ENCODE results near the gene C10orf67.
"Not testable (repeated sequence)": the region's sequence is repeated elsewhere in the genome, so short reads cannot be mapped to it uniquely, and the experiment has no call there.

The C10orf67 gene

DNA sequence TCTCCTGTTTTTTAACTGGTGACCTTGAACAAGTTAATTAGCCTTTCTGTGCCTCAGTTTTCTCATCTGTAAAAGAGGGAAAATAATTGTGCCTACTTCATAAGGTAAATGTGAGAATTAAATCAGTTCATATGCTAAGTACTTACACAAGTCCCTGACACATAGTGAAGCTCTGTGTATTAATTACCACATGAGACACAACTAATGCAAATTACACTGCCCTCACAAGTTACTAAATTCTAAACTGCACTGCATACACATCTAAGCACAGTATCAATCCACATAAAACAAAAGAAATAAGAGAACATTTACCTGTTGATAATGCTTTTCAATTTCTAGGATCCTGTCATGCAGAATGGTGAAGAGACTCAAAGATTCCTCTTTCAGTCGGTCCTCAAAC lies 22.5 kb downstream of the C10orf67 start:
- no peak for DNase-seq

DNA sequence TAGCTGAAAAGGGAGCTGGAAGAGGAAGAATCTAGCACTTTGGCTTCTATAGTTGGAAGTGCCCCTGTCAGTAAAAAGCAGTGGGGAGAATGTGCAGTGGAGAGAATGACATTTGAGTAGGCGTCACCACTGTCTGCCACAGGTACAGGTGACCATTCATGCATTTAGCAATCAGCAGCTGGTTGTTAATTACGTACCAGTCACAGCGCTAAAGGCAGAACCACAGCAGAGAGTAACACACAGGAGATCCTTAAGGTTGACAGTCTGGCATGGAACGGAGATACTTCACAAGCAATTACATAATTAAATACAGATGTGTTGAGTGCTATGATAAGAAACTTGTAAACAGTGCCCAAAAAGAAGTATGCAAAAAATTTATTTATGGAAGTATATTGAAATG lies 24.8 kb downstream of the C10orf67 start:
- DNase-seq, result no peak

DNA sequence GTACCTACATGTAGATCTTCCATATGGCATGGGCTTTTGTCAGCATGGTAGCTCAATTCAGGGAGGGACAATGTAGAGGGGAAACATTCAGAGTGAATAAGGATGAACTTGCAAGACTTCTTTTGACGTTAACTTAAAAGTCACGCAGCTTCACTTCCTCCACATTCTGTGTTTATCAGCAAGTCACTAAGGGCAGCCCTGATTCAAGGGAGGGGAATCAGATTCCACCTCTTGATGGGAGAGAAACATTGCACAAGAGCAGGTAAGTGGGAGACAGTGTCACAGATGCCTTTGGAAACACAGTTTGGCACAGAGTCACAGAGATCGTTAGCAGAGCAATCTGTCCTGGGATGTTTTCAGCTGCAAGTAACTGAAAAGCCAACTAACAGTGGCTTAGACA lies 26.2 kb downstream of the C10orf67 start:
- no peak for DNase-seq

DNA sequence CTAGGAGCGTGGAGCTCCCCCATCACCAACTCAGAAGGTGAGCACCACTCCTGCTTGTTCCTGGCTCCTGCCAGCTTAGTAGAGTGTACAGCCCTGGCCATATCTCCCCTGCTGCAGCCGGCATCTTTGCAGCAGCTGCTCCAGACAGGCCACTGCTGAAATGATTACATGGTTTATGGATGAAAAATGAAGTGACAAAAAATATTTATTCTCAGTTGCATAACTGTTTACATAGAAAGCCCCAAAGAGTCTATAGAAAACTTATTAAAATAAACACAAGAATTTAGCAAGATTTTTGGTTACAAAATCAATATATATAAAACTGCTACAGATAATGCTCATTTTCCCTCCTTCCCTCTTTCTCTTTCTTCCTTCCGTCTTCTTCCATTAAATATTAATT lies 27.2 kb downstream of the C10orf67 start:
- no peak for DNase-seq

DNA sequence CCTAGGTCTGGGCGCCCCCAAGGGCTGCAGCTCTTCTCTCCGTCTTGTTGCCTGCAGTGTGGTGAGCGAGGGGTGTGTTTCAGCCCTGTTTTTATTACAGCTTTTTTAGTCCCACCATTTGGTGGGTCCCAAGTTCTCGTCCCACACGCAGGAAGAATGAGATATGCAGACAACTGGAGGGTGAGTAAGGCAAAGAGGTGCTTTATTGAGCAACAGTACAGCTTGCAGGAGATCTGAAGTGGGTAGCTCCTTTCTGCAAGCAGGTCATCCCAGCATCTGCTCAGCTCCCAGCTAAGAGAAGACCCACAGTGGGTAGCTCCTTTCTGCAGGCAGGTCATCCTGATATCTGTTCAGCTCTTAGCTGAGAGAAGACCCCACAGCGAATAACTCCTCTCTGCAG lies 28.2 kb downstream of the C10orf67 start:
- no peak for DNase-seq

DNA sequence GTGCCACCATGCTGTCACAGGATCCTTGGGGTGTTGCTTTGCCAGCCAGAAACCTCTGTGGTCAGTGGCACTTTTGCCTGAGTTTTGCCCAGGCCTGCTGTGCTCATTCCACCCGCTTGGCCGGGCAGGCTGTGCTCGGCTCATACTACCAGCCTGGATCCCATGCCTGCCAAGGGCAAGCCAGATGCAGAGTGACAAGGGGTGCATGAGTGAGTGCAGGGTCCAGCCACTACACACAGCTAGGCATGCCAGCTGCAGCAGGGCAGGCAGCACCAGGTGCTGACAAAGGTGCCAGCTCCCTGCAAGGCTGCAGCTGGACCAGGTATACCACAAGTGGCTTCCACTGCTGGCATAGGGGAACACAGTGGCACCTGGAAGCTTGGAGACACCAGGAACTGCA lies 28.6 kb downstream of the C10orf67 start:
- no peak for DNase-seq

DNA sequence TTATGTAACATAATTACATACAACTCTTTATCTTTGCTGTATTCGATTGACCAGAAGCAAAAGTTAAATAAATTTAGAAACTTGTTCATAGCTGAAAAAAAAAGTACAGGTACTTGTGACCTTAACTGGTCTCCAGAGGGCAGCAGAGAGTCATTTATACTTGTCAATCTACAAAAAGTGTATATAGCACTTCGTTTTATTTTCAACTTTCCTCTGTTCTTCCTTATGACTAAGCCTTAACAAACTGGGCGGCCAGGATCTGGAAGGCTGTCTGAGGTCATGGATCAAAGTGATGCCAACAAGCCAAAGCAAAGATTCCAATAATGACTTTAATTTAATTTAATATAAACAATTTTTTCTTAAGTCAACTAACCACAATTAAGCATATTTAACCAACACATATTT lies 29.8 kb downstream of the C10orf67 start:
- DNase-seq, result no peak

DNA sequence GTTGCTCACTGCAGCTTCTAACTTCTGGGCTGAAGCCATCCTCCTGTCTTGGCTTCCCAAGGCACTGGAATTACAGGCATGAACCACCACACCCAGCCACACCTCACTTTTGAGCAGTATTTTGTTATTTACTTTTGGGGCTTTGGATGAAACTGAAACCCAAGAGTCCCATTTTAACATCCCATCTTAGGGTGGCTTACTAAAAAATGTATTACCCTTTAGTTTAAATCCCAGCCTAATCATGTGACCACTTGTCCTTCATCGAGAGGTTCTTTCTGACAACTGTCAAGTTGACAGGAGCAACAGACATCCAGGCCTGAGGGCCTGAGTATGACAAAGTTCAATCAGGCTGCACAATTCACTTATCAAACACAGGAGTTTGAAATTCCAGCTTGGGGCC lies 33.6 kb downstream of the C10orf67 start:
- no peak for DNase-seq

DNA sequence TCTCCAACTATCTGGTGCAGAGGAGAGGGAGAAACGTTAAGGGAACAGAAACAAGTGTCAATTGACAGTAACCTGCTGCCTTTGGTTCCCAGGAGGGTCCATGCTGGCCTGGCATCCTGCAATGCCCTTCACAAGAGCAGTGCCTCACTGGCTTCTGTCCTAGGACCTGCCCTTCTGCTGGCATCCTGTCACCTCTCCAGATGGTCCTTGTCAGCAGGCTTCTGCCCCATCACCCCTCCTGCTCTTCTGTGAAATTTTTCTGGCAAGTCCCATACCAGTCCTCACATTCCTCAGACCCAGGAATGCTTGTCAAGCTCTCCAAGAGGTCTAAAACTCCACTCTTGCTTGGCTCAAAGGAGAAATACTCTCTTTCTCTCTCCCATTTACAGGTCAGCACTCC lies 34.2 kb downstream of the C10orf67 start:
- DNase-seq, result no peak

DNA sequence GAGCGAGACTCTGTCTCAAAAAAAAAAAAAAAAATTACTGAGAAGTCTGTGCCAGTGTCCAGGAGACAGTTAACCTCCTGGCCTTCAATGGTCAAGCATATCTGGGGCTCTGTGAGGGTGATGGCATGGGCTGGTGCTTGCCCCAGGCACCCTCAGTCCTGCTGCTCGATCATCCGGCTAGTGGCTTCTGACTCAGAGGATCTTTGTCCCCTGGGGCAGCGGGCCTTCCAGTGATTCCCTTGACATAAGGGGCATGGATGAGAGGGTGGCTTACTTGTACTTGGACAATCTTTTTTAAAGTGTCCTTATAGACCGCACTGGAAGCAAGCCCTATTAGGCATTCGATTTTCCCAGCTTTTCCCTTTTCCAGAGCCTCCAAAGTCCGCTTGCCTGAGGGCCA lies 44.6 kb downstream of the C10orf67 start:
- not testable (repeated sequence) for DNase-seq

DNA sequence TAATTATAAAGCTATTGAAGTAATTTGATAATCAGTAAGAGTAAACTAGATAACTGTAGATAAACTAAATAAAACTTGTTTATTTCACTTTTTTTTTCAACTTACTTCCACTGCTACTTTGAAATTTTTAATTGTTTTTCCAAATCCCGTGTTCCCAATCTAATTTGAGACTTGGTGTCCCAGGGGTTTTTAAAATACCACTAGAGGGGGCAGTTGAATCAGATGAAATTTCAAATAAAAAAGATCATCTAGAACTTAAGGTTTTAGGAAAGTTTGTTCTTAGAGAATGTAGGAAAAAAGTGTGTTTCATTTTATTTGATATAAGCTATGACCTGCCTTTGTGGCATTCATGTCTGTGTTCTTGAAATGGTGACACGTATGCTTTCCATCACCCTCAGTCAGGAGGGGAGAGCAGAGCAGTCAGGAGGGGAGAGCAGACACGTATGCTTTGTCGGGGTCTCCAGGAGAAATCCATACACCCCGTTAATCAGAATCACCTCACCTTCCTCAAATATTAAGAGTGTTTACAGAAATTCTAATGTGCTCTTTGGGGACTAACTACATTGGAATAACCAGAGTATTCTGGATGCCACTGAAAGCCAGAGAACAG lies 49.9 kb downstream of the C10orf67 start:
- DNase-seq, result no peak

DNA sequence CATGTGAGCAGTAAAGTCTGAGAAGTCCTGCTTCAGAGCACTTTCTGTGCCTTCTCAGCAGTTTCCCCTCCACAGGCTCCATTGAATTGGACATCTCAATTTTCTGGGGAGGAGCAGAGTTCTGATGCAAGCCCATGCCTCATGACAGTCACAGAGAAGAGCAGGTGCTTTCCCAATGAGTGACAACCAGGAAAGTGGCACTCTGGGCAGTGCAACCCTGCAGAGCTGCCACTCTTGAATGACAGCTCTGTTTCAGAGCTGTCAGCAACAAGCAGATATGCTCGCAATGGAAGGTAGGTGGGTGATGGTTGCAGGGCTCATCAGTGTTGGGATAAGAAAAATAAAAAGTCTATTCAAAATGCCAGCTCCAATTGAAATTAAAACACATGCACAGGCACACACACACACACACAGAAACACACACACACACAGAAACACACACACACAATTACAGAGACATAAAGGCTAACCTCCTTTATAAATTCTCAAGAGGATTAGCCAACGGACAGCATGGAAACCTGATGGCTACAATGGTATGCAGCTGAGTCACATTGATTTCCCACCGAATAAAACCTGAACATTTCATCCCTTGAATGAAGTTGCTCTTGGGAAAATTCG lies 50.5 kb downstream of the C10orf67 start:
- no peak for DNase-seq

DNA sequence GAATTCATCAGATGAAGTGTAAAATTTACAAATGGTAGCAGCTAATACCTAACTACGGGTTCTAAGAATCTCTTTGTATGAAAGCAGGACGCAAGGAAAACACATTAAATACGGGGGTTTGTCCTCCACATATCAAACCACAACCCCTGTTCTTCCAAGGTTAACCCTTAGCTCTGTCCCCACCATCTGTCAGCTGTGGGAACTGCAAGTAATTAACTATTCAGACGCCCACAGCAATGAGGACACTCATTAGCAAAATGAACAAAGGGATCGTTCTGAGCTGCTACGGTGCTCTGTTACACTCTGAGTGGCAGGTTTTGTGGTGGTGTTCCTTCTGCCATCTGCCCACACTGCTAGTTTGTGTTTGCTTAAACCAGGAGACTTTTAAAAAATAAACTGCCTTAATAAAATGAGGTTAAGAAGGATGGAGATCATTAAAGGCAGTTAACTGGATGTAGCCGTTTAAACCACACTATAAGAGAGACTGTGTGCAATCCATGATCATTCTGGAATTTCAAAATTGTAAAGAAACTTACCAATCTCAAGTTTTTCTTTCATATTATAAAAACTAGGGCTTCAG lies 51.4 kb downstream of the C10orf67 start:
- DNase-seq, result no peak

DNA sequence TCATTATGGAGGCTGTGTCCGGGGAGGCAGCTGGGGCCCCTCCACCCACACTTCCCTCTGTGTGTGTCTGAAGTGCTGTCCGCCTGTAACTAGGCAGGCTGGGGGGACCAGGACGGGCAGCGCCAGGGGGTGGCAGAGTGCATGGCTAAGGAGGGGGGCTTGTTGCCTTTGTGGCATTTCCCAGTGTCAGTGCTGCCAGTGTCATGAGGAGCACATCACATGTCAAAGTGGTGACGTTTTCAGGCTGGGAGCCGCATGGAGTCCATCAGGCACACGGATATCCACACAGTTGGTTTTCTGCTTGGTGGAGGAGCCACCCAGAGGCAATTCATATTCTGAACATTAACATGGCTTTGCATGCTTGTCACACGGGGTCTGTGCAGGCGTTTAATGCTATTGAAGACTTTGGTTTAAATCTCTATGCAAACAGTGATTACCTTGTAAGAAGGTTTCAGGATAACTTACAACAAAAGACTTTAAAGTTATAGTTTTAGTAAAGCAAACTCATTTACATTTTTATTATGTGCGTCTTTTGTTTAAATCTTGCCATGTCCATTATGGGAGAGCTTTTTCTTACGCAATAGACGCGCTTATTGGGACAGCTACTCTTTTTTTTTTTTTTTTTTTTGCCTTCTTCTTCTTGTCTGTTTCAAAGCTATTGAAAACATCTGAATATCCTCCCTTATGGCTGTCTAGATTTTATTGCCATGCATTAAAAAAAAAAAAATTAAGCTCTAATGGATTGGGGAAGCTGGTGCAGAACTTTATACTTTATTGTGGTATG lies 52.9 kb downstream of the C10orf67 start:
- DNase-seq, result no peak

DNA sequence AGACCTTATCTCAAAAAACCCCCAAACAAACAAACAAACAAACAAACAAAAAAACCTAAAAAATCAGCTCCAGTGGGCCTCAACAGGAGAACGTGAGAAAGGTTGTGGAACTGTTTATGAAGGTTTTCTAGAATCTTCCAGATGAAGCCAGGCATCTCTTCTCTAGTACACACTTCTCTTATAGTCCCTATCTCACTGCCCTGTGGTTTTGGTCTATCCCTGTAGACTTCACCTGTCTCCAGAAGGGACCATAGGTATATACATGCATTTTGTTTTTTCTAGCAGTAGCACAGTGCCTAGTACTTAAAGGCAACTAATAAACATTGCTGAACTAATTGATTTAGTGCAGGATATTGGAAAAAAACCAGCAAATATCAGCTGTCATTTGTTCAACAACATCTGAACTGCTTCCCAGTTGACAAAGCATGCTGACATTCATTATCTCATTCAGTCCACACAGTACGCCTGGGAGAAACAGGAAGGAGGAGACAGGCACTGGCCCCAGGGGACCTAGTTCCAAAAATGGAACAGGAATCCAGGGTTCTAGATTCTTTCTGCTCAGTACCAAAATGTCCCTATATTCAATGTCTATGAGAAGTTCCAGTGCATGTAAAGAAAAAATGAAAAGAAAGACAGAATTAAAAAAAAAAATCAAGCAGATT lies 59.8 kb downstream of the C10orf67 start:
- DNase-seq, result no peak

DNA sequence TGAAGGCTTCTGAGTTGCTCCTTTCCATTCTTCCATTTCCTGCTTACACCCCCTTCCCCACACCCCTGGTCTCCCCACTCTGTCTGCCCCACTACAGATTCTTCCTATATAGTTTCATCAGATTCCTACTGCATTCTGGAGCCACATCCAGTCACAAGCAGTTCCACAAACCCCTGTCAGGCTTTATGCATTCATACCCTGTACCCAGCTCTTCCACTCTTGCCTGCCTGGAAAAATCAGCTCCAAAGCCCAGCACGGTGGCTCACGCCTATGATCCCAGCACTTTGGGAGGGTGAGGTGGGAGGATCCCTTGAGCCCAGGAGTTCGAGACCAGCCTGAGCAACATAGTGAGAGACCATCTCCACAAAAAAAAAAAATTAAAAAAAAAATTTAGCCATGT lies 60.4 kb downstream of the C10orf67 start:
- DNase-seq, result no peak

DNA sequence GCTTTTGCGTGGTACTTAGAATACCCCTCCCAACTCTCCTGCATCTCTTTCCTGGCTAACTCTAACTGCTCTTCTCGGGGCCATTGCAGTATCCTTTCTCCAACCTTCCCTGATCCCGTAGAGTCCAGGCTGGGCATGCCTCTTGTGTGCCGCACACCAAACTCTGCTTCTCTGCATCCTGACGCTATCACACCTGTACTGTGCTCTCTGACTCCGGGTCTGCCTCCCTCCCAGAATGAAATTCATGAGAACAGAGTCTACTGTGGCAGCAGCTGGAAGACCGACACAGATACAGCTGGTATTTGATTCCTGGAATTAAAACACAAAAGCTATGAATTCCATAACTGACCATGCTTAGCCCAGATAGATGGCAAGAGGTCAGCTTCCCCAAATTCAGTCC lies 60.9 kb downstream of the C10orf67 start:
- no peak for DNase-seq

DNA sequence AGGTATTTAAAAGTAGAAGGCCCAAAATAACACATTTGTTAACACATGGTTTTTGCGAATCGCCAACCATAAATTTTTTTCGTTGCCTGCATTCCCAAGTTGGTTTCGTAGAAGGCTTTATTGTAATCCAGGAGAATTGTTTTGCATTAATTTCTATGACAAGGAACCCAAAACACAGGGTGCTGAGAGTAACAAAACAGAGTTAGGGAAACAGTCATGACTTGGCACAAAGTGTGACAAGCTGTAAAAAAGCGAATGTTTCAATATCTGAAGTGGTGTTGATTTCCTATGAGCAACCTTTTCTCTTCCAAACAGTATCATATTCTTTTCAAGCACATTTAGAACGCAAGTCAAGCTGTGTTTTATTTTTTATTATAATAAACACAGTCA lies 63.6 kb downstream of the C10orf67 start:
- DNase-seq, result no peak

DNA sequence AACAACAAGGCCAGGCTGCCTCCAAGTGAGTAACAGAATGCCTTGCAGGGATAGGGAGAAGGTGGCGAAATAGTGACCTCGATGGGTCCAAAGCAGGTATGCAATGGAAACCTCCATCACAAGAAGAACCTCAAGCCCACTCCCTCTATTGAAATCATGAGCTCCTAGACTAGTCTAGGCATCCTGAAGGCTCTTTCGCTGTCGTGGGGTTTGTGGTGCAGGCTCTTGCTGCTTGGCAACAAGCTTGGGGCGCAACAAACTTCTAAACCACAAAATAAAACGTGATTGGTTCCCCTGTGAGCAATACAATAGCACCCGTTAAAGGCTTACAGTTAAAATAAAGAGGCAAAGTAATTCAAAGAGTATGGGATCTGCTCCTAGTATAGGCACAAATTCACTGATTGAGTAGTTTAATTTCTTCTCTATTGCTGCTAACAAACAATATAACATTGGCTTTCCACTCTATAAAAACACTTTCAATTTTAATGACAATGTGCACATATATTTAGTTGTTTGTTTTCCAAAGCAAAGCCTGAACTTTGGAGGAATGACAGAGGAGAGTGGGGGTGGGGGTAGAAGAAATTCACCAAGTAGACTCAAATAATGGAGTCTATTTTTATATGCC lies 64.1 kb downstream of the C10orf67 start:
- DNase-seq, result no peak

DNA sequence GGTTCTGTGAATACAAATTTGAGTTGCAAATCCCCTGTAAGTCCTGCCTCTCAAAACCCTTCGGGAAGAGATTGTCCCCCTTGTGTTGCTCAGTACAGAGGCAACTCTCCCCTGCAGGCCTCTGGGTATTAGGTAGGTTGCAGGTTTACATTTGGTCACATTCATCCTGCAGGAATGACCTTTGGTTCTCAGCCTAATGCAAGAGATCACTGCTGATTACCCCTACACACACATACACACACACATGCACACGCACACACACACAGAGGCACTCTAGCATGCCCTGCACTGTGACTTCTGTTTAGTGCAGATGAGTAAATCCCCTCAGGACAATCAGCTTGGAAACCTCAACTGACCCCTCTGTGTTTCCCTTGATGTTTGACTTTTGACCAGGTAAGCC lies 69.2 kb downstream of the C10orf67 start:
- DNase-seq, result no peak

DNA sequence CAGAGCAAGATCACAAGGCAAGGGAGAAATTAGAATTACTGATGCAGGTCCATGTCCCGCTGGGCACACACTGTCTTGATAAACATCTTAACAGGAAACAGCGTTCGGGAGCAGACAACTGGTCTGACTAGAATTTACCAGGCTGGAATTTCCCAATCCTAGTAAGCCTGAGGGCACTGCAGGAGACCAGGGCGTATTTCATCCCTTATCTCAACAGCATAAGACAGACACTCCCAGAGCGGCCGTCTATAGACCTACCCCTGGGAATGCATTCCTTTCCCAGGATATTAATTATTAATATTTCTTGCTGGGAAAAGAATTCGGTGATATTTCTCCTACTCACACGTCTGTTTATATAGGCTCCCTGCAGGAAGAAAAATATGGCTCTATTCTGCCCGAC lies 70.4 kb downstream of the C10orf67 start:
- not testable (repeated sequence) for DNase-seq

DNA sequence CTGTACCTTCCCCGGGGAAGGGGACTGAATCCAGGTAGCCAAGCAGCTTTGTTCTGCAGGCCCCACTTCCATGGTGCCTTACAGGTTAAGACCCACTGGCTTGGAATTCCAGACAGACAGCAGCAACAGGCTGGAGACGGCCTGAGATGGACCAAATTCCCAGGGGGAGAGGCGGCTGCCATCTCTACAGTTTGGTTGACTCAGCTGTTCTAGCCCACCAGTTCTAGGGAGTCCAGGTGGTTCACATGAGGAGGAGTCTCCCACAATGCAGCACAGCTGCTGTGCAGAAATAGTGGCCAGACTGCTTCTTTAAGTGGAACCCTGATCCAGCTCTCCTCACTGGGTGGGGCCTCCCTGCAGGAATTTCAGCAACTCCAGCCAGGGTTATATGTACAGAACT lies 74.1 kb downstream of the C10orf67 start:
- no peak for DNase-seq
